CD14-positive monocyte (primary cell): ENCODE results near the gene XIRP2. TPM values are rescaled to one million over a fixed set of nuclear protein-coding genes. Genes with fewer than 3 reads are reported as not detected.

ENCODE experiments used
- DNase-seq, 3 donors: peaks; one replicate each; pipeline ENCODE4 v3.0.0-alpha.2; 2011 to 2022
- H2AFZ ChIP-seq: 2 replicates; pipeline ENCODE4 v1.6.0; 2012; ENCODE audit warnings: mild to moderate bottlenecking, low read depth, low read length, inconsistent platforms; ENCODE audit not compliant: insufficient read depth, poor library complexity, severe bottlenecking
- H3K27ac ChIP-seq, 2 donors: 1 replicate in 1 of 2; 2 replicates in 1 of 2; pipeline ENCODE4 v1.5.1; 2012 to 2013; ENCODE audit warnings: low read length in 2 of 2, control low read depth in 1 of 2, inconsistent platforms in 1 of 2, low read depth in 1 of 2, mild to moderate bottlenecking in 1 of 2
- H3K27me3 ChIP-seq, 2 donors: one replicate each; pipeline versions ENCODE4 v1.6.0 to v1.6.1; 2011 to 2013; ENCODE audit warnings: low read length in 2 of 2; ENCODE audit not compliant: control insufficient read depth in 2 of 2, insufficient read depth in 2 of 2
- H3K36me3 ChIP-seq, 2 donors: replicated peaks in 1 of 2; 1 replicate in 1 of 2; 2 replicates in 1 of 2; pipeline versions ENCODE4 v1.5.1 to v1.6.1; 2012 to 2013; ENCODE audit warnings: low read length in 2 of 2, control low read depth in 1 of 2, inconsistent platforms in 1 of 2, mild to moderate bottlenecking in 1 of 2; ENCODE audit not compliant: insufficient read depth in 2 of 2, control insufficient read depth in 1 of 2
- H3K4me1 ChIP-seq, 2 donors: 1 replicate in 1 of 2; 2 replicates in 1 of 2; pipeline versions ENCODE4 v1.5.1 to v1.6.1; 2012 to 2013; ENCODE audit warnings: low read length in 2 of 2, control low read depth in 1 of 2, inconsistent platforms in 1 of 2, mild to moderate bottlenecking in 1 of 2, moderate library complexity in 1 of 2; ENCODE audit not compliant: insufficient read depth in 2 of 2, control insufficient read depth in 1 of 2
- H3K4me2 ChIP-seq: replicated peaks from 2 replicates; pipeline ENCODE3; 2012; ENCODE audit warnings: low read length, moderate library complexity, mild to moderate bottlenecking; ENCODE audit not compliant: poor library complexity, severe bottlenecking; ENCODE audit errors: extremely low read depth
- H3K4me3 ChIP-seq, 3 experiments: fragments of 200-600 bp in 1 of 3; sonication (generic) in 1 of 3; replicated peaks in 1 of 3; 1 replicate in 2 of 3; 2 replicates in 1 of 3; pipeline ENCODE4 v1.5.1; 2011 to 2013; ENCODE audit warnings: low read length in 3 of 3, mild to moderate bottlenecking in 3 of 3, control low read depth in 2 of 3, low read depth in 2 of 3, inconsistent platforms in 1 of 3, moderate library complexity in 1 of 3
- H3K79me2 ChIP-seq: 2 replicates; pipeline ENCODE4 v1.6.0; 2012; ENCODE audit warnings: mild to moderate bottlenecking, control low read depth, inconsistent platforms, low read length, moderate library complexity; ENCODE audit not compliant: insufficient read depth
- H3K9ac ChIP-seq: 2 replicates; pipeline ENCODE4 v1.6.0; 2017; ENCODE audit warnings: low read length, mild to moderate bottlenecking; ENCODE audit not compliant: insufficient read depth, poor library complexity, severe bottlenecking
- H3K9me3 ChIP-seq, 2 donors: replicated peaks in 1 of 2; 1 replicate in 1 of 2; 2 replicates in 1 of 2; pipeline versions ENCODE4 v1.5.1 to v1.6.1; 2012 to 2013; ENCODE audit warnings: low read length in 2 of 2, control low read depth in 1 of 2; ENCODE audit not compliant: control insufficient read depth in 1 of 2, insufficient read depth in 1 of 2
- H4K20me1 ChIP-seq: 2 replicates; pipeline ENCODE4 v1.6.0; 2012; ENCODE audit warnings: mild to moderate bottlenecking, low read length, control low read depth, moderate library complexity; ENCODE audit not compliant: insufficient read depth
- H3K27ac Mint-ChIP-seq, 7 donors: one replicate each; pipeline ENCODE4 v1.8.0; 2020; ENCODE audit warnings: mild to moderate bottlenecking in 7 of 7, mixed read lengths in 7 of 7, moderate library complexity in 6 of 7, inconsistent platforms in 2 of 7
- H3K27me3 Mint-ChIP-seq, 3 donors: one replicate each; pipeline ENCODE4 v1.8.0; 2021 to 2022; ENCODE audit warnings: low read depth in 3 of 3, mild to moderate bottlenecking in 3 of 3, mixed read lengths in 3 of 3, moderate library complexity in 3 of 3, inconsistent platforms in 1 of 3
- H3K36me3 Mint-ChIP-seq, 2 donors: one replicate each; pipeline ENCODE4 v1.8.0; 2020; ENCODE audit warnings: mixed read lengths in 2 of 2, inconsistent platforms in 1 of 2, mild to moderate bottlenecking in 1 of 2
- H3K4me1 Mint-ChIP-seq: one replicate; pipeline ENCODE4 v1.8.0; 2020; ENCODE audit warnings: mild to moderate bottlenecking, mixed read lengths
- H3K4me3 Mint-ChIP-seq, 2 donors: one replicate each; pipeline ENCODE4 v1.8.0; 2020; ENCODE audit warnings: mild to moderate bottlenecking in 2 of 2, mixed read lengths in 2 of 2, moderate library complexity in 1 of 2
- H3K9me3 Mint-ChIP-seq, 7 donors: one replicate each; pipeline ENCODE4 v1.8.0; 2020 to 2022; ENCODE audit warnings: mixed read lengths in 7 of 7, mild to moderate bottlenecking in 6 of 7, moderate library complexity in 6 of 7, inconsistent platforms in 2 of 7
- CTCF ChIP-seq: fragments of 200-600 bp; IDR thresholded peaks from one replicate; pipeline ENCODE4 v1.8.0; 2022; ENCODE audit warnings: antibody characterized with exemption, mild to moderate bottlenecking
- WGBS: methylation state at CpG from one replicate; pipeline ENCODE4 v1.1.5; 2013; ENCODE audit warnings: missing lambda C conversion rate; ENCODE audit not compliant: insufficient coverage; 5-methylcytosine and 5-hydroxymethylcytosine counted together
- intact Hi-C, 2 donors: fragments of 100-400 bp; cut with micrococcal nuclease; formaldehyde crosslinking; loops; one replicate each; pipeline versions ENCODE4 v1.15.0 to v1.15.1; 2023
- polyA plus RNA-seq, 3 donors: library from polyadenylated mRNA; depleted of rRNA in 1 of 3; unstranded in 2 of 3; stranded (reverse) in 1 of 3; fragments of 300-500 nt in 2 of 3; fragments of >200 nt in 1 of 3; fragmentation: Illumina TruSeq in 2 of 3; gene quantifications; 1 replicate in 2 of 3; 2 replicates in 1 of 3; pipeline ENCODE4 v1.2.3, GENCODE V29; 2012 to 2021

XIRP2 gene
- polyA plus RNA-seq, 3 donors = not detected

GRCh38 chr2:166841152-166841551, 47.1 kb upstream of the XIRP2 start:
- no peak for TF ChIP-seq CTCF
- no peak overlapping the region for H3K27ac ChIP-seq
- H3K9me3 Mint-ChIP-seq = peaks cover 0 to 3% (median 0%) of the 10 kb centered on the region in 7 donors

GRCh38 chr2:166841679-166842078, 46.6 kb upstream of the XIRP2 start:
- intact Hi-C loops = no loop called here
- no peak overlapping the region for H3K27ac Mint-ChIP-seq

More at GRCh38 chr2:166841152-166841551, 47.1 kb upstream of the XIRP2 start:
- Histone ChIP-seq H2AFZ (no peak overlapping the region), H3K79me2 (no peaks in the 10 kb centered on the region), H3K4me2 (no peak overlapping the region), H4K20me1 (no peaks in the 10 kb centered on the region), H3K36me3 (no peaks in the 10 kb centered on the region), H3K4me1 (no peaks in the 10 kb centered on the region), H3K4me3 (no peak overlapping the region), H3K9me3 (no peaks in the 10 kb centered on the region), H3K27me3 (no peaks in the 10 kb centered on the region), H3K9ac (no peak overlapping the region)
- intact Hi-C loops = no loop called here
- DNase-seq = no peak
- no peaks in the 10 kb centered on the region for H3K27me3 Mint-ChIP-seq
- no peaks in the 10 kb centered on the region for H3K4me1 Mint-ChIP-seq
- WGBS = 88% methylated on average over 2 of the region's 2 CpGs
- no peaks in the 10 kb centered on the region for H3K36me3 Mint-ChIP-seq
- no peak overlapping the region for H3K4me3 Mint-ChIP-seq
- no peak overlapping the region for H3K27ac Mint-ChIP-seq

More at GRCh38 chr2:166841679-166842078, 46.6 kb upstream of the XIRP2 start:
- TF ChIP-seq CTCF = no peak
- Histone ChIP-seq H3K27me3 (no peaks in the 10 kb centered on the region), H3K27ac (no peak overlapping the region), H3K36me3 (no peaks in the 10 kb centered on the region), H3K4me1 (no peaks in the 10 kb centered on the region), H3K4me3 (no peak overlapping the region), H3K79me2 (no peaks in the 10 kb centered on the region), H3K9ac (no peak overlapping the region), H3K9me3 (peaks cover 0 to 1% of the 10 kb centered on the region in 2 donors), H3K4me2 (no peak overlapping the region), H4K20me1 (no peaks in the 10 kb centered on the region), H2AFZ (no peak overlapping the region)
- Mint-ChIP-seq H3K27me3 (peaks cover 0 to 1% (median 0%) of the 10 kb centered on the region in 3 donors), H3K4me1 (no peaks in the 10 kb centered on the region), H3K4me3 (no peak overlapping the region), H3K36me3 (no peaks in the 10 kb centered on the region), H3K9me3 (peaks cover 0 to 3% (median 2%) of the 10 kb centered on the region in 7 donors)
- WGBS = no CpG with 5 or more reads among the region's 1 CpG
- DNase-seq = no peak
